HG02970 (cell line): ENCODE measurements around the gene PLXDC2.
A peak's percentile ranks its signal among the peaks of the same experiment; 100 is the strongest.

ENCODE experiments used
- ATAC-seq: cut with Tn5 transposase; IDR thresholded peaks from one replicate; pipeline ENCODE4 v1.9.1; 2021; ENCODE audit warnings: mild to moderate bottlenecking, moderate library complexity, moderate number of reproducible peaks; ENCODE audit not compliant: unreplicated experiment, low FRiP score

The PLXDC2 gene

GRCh38 chr10:19931894-19932590, 115.8 kb downstream of the PLXDC2 start:
- ATAC-seq: no peak

- ATAC-seq: no peak
Measured at GRCh38 chr10:19932806-19933371, 116.7 kb downstream of the PLXDC2 start.

GRCh38 chr10:19933772-19934171, 117.5 kb downstream of the PLXDC2 start:
- ATAC-seq: no peak

- ATAC-seq: no peak
Measured at GRCh38 chr10:19935176-19935575, 118.9 kb downstream of the PLXDC2 start.

- ATAC-seq: no peak
Measured at GRCh38 chr10:19936289-19936688, 120.1 kb downstream of the PLXDC2 start.

- ATAC-seq: no peak
Measured at GRCh38 chr10:19937989-19938388, 121.8 kb downstream of the PLXDC2 start.

- no peak for ATAC-seq
Measured at GRCh38 chr10:19941206-19941880, 125.1 kb downstream of the PLXDC2 start.

- ATAC-seq: no peak
Measured at GRCh38 chr10:19944911-19945663, 128.9 kb downstream of the PLXDC2 start.

GRCh38 chr10:19946245-19946644, 130.0 kb downstream of the PLXDC2 start:
- no peak for ATAC-seq

GRCh38 chr10:19946791-19947190, 130.6 kb downstream of the PLXDC2 start:
- ATAC-seq: no peak

- ATAC-seq: no peak
Measured at GRCh38 chr10:19947215-19947614, 131.0 kb downstream of the PLXDC2 start.

- peak; percentile 79 for ATAC-seq
Measured at GRCh38 chr10:19947656-19948055, 131.4 kb downstream of the PLXDC2 start.

GRCh38 chr10:19952224-19953010, 136.2 kb downstream of the PLXDC2 start:
- no peak for ATAC-seq

- ATAC-seq: no peak
Measured at GRCh38 chr10:19954601-19955000, 138.4 kb downstream of the PLXDC2 start.

GRCh38 chr10:19956516-19957032, 140.3 kb downstream of the PLXDC2 start:
- no peak for ATAC-seq

GRCh38 chr10:19958787-19959186, 142.6 kb downstream of the PLXDC2 start:
- ATAC-seq: peak; percentile 99

- no peak for ATAC-seq
Measured at GRCh38 chr10:19961076-19962053, 145.1 kb downstream of the PLXDC2 start.

GRCh38 chr10:19964625-19965024, 148.4 kb downstream of the PLXDC2 start:
- no peak for ATAC-seq

- ATAC-seq: no peak
Measured at GRCh38 chr10:19966751-19967150, 150.5 kb downstream of the PLXDC2 start.
